Subcutaneous adipose tissue (tissue), 4 donors: ENCODE measurements around the gene ADAM30. TPM values are rescaled to one million over a fixed set of nuclear protein-coding genes. Genes with fewer than 3 reads are reported as not detected.

ENCODE experiments used
- CTCF ChIP-seq: fragments of 450-650 bp; IDR thresholded peaks from one replicate; pipeline ENCODE4 v1.5.1; 2016; ENCODE audit warnings: low read depth, mild to moderate bottlenecking, control low read depth, antibody characterized with exemption, moderate library complexity
- total RNA-seq, 4 donors: library from RNA; depleted of rRNA; stranded (reverse); fragments of >200 nt; gene quantifications; one replicate each; pipeline ENCODE4 v1.1.0, GENCODE V29; 2016

ADAM30 gene
- total RNA-seq, 4 donors from 2014 or later, result not detected

GRCh38 chr1:119861547-119861946, 34.8 kb downstream of the ADAM30 start:
- no peak for TF ChIP-seq CTCF

- TF ChIP-seq CTCF, result no peak
Measured at GRCh38 chr1:119859647-119860046, 36.7 kb downstream of the ADAM30 start.

- TF ChIP-seq CTCF, result no peak
Measured at GRCh38 chr1:119858126-119858525, 38.2 kb downstream of the ADAM30 start.

- TF ChIP-seq CTCF, result no peak
Measured at GRCh38 chr1:119853155-119853554, 43.2 kb downstream of the ADAM30 start.

Other genes with a start within 250 kb of the ADAM30 start
- 10 to 100 TPM in 2 of 4 donors, 1 to 10 TPM in 2; 6.4 to 12.7 (median 10.2) TPM for gene ZNF697, start 248.2 kb downstream of the ADAM30 start, total RNA-seq
- 10 to 100 TPM in 1 of 4 donors, 1 to 10 TPM in 3; 5.5 to 12.7 (median 7.2) TPM for gene PHGDH, start 184.6 kb downstream of the ADAM30 start, total RNA-seq
- under 1 TPM in 2 of 4 donors, not detected in 2; 0.34 to 0.49 TPM for gene HMGCS2, start 127.6 kb downstream of the ADAM30 start, total RNA-seq
- gene REG4, start 85.1 kb downstream of the ADAM30 start, total RNA-seq, result not detected
- gene NOTCH2, start 173.1 kb upstream of the ADAM30 start, total RNA-seq, result 100 to 1,000 TPM in 3 of 4 donors, 10 to 100 TPM in 1; 90.2 to 170 (median 118) TPM